ENCODE measurements around the gene NFATC3. TPM values are rescaled to one million over a fixed set of nuclear protein-coding genes. Genes with fewer than 3 reads are reported as not detected.

NFATC3 gene
- total and polyA plus RNA-seq, 2 donors from 2014 or later, result 15.0 to 37.7 TPM

- Histone ChIP-seq H3K27me3 (ENCODE audit: control insufficient read depth, insufficient read depth, low read length) (no peaks in the 10 kb centered on the region), H3K9ac (ENCODE audit: low read length in 3 of 3) (no peak overlapping the region), H3K27ac (ENCODE audit: low read depth in 2 of 2, low read length in 2 of 2) (no peak overlapping the region), H3K9me3 (ENCODE audit: control insufficient read depth in 2 of 3, insufficient read depth in 1 of 3, low read length in 3 of 3) (no peaks in the 10 kb centered on the region), H3K36me3 (ENCODE audit: control insufficient read depth in 2 of 3, insufficient read depth in 3 of 3, low read length in 3 of 3) (peaks cover 0 to 6% (median 0%) of the 10 kb centered on the region in 3 donors), H3K4me1 (ENCODE audit: control insufficient read depth in 2 of 3, insufficient read depth in 2 of 3, low read depth in 1 of 3, low read length in 3 of 3) (peaks cover 0 to 8% (median 0%) of the 10 kb centered on the region in 3 donors), H3K4me3 (ENCODE audit: low read length in 3 of 3) (no peak overlapping the region)
- intact Hi-C loops (cut with DNase I), result no loop called here
- FAIRE-seq (no peak), DNase-seq (peak in 1 of 5 donors; percentile 23)
- TF ChIP-seq CTCF (IDR thresholded peaks at IDR 0.05; ENCODE audit: borderline replicate concordance, extremely low read depth, insufficient read depth), result no peak
Measured at GRCh38 chr16:68061396-68061795, 23.8 kb upstream of the NFATC3 start.

- Histone ChIP-seq H3K9ac (ENCODE audit: low read length in 3 of 3) (no peak overlapping the region), H3K4me1 (ENCODE audit: control insufficient read depth in 2 of 3, insufficient read depth in 2 of 3, low read depth in 1 of 3, low read length in 3 of 3) (peaks cover 0 to 8% (median 0%) of the 10 kb centered on the region in 3 donors), H3K4me3 (ENCODE audit: low read length in 3 of 3) (no peak overlapping the region), H3K9me3 (ENCODE audit: control insufficient read depth in 2 of 3, insufficient read depth in 1 of 3, low read length in 3 of 3) (no peaks in the 10 kb centered on the region), H3K27me3 (ENCODE audit: control insufficient read depth, insufficient read depth, low read length) (no peaks in the 10 kb centered on the region), H3K27ac (ENCODE audit: low read depth in 2 of 2, low read length in 2 of 2) (no peak overlapping the region), H3K36me3 (ENCODE audit: control insufficient read depth in 2 of 3, insufficient read depth in 3 of 3, low read length in 3 of 3) (peaks cover 0 to 6% (median 0%) of the 10 kb centered on the region in 3 donors)
- DNase-seq (no peak), FAIRE-seq (no peak)
- intact Hi-C loops (cut with DNase I), result no loop called here
- no peak for TF ChIP-seq CTCF (IDR thresholded peaks at IDR 0.05; ENCODE audit: borderline replicate concordance, extremely low read depth, insufficient read depth)
Measured at GRCh38 chr16:68062910-68063393, 22.2 kb upstream of the NFATC3 start.

- TF ChIP-seq CTCF (IDR thresholded peaks at IDR 0.05; ENCODE audit: borderline replicate concordance, extremely low read depth, insufficient read depth), result peak; percentile 73
- Histone ChIP-seq H3K27ac (ENCODE audit: low read depth in 2 of 2, low read length in 2 of 2) (peak overlapping the region in 1 of 2 donors; percentile 20), H3K4me1 (ENCODE audit: control insufficient read depth in 2 of 3, insufficient read depth in 2 of 3, low read depth in 1 of 3, low read length in 3 of 3) (peaks cover 0 to 13% (median 4%) of the 10 kb centered on the region in 3 donors), H3K27me3 (ENCODE audit: control insufficient read depth, insufficient read depth, low read length) (no peaks in the 10 kb centered on the region), H3K4me3 (ENCODE audit: low read length in 3 of 3) (no peak overlapping the region), H3K9ac (ENCODE audit: low read length in 3 of 3) (no peak overlapping the region), H3K9me3 (ENCODE audit: control insufficient read depth in 2 of 3, insufficient read depth in 1 of 3, low read length in 3 of 3) (no peaks in the 10 kb centered on the region), H3K36me3 (ENCODE audit: control insufficient read depth in 2 of 3, insufficient read depth in 3 of 3, low read length in 3 of 3) (peaks cover 0 to 6% (median 0%) of the 10 kb centered on the region in 3 donors)
- intact Hi-C loops (cut with DNase I), result no loop called here
- FAIRE-seq, result no peak
- peak; percentile 59 to 76 (median 61) for DNase-seq
Measured at GRCh38 chr16:68064791-68065365, 20.3 kb upstream of the NFATC3 start.

All from kidney (tissue), 14 donors.